HG03457 (cell line): ENCODE measurements around the gene RUNX3.

Source experiments
- ATAC-seq: cut with Tn5 transposase; IDR thresholded peaks from one replicate; pipeline ENCODE4 v1.9.1; 2021; ENCODE audit warnings: moderate number of reproducible peaks; ENCODE audit not compliant: unreplicated experiment

Gene RUNX3

GRCh38 chr1:24903955-24904730, 25.9 kb downstream of the RUNX3 start:
- ATAC-seq: no peak

DNA sequence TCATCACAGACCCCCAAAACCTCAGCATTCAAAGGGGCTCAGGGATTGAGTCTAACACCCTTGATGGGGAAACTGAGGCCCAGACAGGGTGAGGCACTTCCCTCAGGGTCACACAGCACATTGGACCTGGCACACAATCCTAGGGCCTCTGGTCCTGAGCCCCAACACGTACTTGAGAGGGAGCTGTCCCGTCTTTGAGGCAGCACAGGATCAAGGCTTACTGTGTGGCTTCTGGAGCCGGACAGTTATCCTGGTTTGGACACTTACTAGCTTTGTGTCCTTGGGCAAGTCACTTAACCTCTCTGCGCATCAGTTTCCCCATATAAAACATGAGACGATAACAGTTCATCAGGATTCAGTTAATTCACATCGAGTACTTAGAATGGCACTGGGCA, 26.5 kb downstream of the RUNX3 start:
- no peak for ATAC-seq

- ATAC-seq: no peak
These were observed 27.0 kb downstream of the RUNX3 start for GRCh38 chr1:24903011-24903461.

GRCh38 chr1:24902471-24902891, 27.6 kb downstream of the RUNX3 start:
- ATAC-seq: no peak

- no peak for ATAC-seq
These were observed 28.1 kb downstream of the RUNX3 start for GRCh38 chr1:24901791-24902470.

DNA sequence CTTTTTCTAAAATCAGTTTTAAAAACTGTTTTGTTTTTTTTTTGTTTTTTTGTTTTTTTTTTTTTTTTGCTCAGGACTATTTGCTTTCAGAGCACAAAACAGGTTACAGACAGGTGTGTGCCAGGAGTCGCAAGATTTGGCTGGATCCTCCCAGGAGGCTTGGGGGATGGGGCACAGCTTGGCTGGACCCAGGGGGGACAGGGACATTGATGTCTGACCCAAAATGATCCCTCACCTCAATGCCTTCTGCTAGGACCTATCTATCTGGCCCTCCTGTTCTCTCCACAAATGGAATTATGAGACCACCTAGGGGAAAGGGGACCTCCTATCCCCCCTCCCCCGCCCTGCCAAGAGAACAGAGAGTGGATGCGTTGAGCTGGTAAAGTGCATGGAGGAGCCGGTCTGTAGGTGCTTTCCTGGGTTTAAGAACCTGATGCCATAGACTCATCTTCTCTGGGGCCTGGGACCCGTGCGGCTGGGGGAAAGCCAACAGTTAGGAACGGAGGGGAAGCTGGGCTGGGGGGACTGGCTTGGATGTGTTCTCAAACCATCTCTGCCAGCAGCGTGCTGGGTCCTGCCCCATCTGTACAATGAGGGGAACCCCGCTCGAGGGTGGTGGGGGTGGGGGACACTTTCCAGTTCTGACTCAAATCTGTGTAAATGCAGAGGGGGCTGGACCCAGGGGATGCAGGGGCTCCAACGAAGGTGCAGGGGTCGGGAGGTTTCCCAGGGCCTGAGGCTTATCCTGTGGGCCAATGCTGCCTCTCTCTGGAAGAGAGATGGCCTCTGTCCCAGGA, 28.9 kb downstream of the RUNX3 start:
- no peak for ATAC-seq

DNA sequence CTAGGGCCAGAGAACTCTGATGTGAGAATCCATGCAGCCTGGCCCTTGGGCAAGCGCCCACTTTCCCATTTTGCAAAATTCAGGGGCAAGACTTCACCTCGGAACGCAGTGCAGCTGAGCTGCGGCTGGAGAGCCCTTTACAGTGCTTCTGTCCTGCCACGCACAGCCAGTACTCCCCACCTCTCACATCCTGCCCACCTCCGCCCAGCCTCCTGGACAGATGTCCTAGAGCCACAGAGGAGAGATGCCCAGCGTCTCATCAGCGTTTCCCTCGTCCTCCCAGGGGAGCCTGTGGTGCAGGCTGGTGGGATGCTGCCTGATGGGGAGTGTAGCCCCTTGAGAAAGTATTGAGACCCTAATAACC, 29.6 kb downstream of the RUNX3 start:
- no peak for ATAC-seq

GRCh38 chr1:24899581-24900485, 30.2 kb downstream of the RUNX3 start:
- no peak for ATAC-seq

- no peak for ATAC-seq
These were observed 31.1 kb downstream of the RUNX3 start for GRCh38 chr1:24898909-24899439.

- ATAC-seq: no peak
These were observed 31.7 kb downstream of the RUNX3 start for GRCh38 chr1:24898152-24898908.

- ATAC-seq: no peak
These were observed 32.6 kb downstream of the RUNX3 start for GRCh38 chr1:24897263-24898151.

DNA sequence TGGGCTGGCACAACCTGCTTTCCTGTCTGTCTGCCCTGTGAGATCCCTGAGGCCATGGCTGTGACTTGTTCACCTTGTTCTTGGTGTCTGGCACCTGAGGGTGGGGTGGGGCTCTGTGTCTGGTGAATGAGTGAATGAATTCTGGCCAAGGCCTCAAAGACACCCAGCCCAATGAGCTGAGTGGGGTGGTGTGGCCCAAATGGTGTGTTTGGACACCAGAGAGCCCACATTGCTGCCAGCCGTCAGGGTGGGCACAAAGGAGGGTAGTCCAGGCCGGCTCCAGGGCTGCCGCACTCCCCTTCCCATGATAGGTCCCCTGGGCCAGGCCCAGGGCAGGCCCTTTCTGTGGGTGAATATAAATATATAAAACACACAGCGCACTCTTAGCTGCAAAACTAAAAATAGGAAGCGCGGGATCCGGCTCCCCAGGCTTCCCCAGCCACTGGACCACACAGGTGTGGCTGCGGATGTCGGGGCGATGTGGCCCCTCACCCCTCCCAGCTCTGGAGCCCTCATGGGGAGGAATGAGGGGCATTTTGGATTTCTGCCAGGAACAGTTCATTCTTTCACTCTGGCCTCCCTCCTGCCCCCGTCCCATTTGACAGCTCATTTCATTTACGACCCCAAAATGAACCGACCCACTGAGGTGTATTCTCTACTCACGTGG, 33.3 kb downstream of the RUNX3 start:
- no peak for ATAC-seq

- ATAC-seq: no peak
These were observed 33.9 kb downstream of the RUNX3 start for GRCh38 chr1:24896176-24896575.

DNA sequence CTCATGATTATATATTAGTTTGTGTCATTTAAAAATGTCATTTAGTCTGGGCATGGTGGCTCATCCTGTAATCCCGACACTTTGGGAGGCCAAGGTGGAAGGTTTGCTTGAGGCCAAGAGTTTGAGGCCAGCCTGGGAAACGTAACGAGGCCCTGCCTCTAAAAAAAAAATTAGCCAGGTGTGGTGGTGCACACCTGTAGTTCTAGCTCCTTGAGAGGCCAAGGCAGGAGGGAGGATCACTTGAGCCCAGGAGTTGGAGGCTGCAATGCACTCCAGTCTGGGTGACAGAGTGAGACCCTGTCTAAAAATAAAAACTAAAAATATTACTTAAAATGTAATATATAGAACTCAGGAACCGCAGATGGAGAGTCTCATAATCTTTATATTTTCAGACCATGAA, 34.6 kb downstream of the RUNX3 start:
- ATAC-seq: no peak

GRCh38 chr1:24894002-24894401, 36.1 kb downstream of the RUNX3 start:
- no peak for ATAC-seq

GRCh38 chr1:24893431-24893830, 36.6 kb downstream of the RUNX3 start:
- ATAC-seq: no peak

DNA sequence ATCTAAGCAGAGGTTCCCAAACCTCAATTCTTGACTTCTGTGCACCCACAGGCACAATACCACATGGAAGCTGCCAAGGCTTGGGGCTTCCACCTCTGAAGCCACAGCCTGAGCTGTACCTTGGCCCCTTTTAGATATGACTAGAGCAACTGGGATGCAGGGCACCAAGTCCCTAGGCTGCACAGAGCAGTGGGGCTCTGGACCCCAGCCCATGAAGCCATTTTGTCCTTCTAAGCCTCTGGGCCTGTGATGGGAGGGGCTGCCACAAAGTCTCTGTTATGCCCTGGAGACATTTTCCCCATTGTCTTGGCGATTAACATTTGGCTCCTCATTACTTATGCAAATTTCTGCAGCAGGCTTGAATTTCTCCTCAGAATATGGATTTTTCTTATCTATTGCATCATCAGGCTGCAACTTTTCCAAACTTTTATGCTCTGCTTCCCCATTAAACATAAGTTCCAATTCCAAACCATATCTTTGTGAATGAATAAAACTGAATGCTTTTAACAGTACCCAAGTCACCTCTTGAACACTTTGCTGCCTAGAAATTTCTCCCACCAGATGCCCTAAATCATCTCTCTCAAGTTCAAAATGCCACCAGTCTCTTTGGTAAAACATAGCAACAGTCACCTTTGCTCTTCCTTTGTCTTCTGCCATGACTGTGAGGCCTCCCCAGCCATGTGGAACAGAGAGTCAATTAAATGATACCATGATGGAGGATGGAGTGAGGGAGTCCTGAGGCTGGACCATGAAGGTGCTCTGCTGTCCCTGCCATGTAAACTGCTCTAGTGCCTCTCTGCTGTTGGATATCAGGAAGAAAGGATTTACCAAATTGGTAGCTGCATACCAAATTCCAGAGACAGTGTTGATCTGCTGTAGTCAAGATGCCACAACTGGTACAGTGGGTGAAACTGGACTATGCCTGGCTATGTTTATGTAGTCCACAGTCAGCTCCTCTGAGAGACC, 37.6 kb downstream of the RUNX3 start:
- no peak for ATAC-seq
